GM12878 (cell line): ENCODE measurements around the gene CDC6.

Experiments used
- EGR1 ChIP-seq, 2 experiments: IDR thresholded peaks; 1 replicate in 1 of 2; 2 replicates in 1 of 2; pipeline ENCODE4 v1.6.1; 2011 to 2012; ENCODE audit warnings: low read depth in 2 of 2, low read length in 2 of 2, borderline replicate concordance in 1 of 2, mild to moderate bottlenecking in 1 of 2, moderate library complexity in 1 of 2
- YY1 ChIP-seq: IDR thresholded peaks from 2 replicates; pipeline ENCODE4 v1.6.1; 2011; ENCODE audit warnings: low read depth, mild to moderate bottlenecking, low read length
- TF ChIP-seq, protein P1 (sequence below): fragments of 450-650 bp; IDR thresholded peaks from 2 replicates; pipeline ENCODE4 v1.6.1; 2014; ENCODE audit warnings: mild to moderate bottlenecking
- TF ChIP-seq, protein P2 (sequence below): IDR thresholded peaks from 2 replicates; pipeline ENCODE4 v1.6.1; 2012; ENCODE audit warnings: improper control_type of control experiment, low read depth, low read length; ENCODE audit not compliant: insufficient replicate concordance

DNA sequence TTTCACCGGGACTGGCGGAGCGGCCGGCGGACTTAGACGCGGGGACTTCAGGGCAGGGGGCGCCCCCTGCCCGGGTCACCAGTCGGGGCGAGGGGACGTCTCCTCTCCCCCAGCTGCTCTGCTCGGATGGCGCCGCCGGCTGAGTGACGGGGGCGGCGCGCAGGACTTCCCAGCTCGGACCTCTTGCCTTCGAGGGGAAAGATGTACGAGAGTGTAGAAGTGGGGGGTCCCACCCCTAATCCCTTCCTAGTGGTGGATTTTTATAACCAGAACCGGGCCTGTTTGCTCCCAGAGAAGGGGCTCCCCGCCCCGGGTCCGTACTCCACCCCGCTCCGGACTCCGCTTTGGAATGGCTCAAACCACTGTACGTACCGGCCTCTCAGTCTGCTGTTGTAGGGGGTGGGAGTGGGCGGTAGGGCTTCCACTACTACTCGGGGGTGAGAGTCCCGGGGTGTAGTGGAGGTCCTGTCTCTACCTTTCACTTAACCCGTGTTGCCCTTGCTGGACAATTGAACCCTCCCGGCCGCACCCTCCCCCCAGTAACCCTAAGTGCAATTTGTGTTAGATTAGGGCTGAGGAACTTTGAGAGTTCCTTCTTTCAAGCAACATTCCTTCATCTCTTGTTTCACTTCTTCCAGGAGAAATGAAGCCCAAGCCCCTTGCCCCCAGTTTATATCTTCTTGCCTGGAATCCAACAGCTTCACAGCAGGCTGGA, 55.0 kb downstream of the CDC6 start:
- TF ChIP-seq YY1: no peak
- TF ChIP-seq EGR1 (IDR thresholded peaks at IDR 0.05; ENCODE audit: borderline replicate concordance in 1 of 2, low read depth in 2 of 2, low read length in 2 of 2): no peak
- TF ChIP-seq, protein P1, sequence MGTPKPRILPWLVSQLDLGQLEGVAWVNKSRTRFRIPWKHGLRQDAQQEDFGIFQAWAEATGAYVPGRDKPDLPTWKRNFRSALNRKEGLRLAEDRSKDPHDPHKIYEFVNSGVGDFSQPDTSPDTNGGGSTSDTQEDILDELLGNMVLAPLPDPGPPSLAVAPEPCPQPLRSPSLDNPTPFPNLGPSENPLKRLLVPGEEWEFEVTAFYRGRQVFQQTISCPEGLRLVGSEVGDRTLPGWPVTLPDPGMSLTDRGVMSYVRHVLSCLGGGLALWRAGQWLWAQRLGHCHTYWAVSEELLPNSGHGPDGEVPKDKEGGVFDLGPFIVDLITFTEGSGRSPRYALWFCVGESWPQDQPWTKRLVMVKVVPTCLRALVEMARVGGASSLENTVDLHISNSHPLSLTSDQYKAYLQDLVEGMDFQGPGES: no peak
- TF ChIP-seq, protein P2, sequence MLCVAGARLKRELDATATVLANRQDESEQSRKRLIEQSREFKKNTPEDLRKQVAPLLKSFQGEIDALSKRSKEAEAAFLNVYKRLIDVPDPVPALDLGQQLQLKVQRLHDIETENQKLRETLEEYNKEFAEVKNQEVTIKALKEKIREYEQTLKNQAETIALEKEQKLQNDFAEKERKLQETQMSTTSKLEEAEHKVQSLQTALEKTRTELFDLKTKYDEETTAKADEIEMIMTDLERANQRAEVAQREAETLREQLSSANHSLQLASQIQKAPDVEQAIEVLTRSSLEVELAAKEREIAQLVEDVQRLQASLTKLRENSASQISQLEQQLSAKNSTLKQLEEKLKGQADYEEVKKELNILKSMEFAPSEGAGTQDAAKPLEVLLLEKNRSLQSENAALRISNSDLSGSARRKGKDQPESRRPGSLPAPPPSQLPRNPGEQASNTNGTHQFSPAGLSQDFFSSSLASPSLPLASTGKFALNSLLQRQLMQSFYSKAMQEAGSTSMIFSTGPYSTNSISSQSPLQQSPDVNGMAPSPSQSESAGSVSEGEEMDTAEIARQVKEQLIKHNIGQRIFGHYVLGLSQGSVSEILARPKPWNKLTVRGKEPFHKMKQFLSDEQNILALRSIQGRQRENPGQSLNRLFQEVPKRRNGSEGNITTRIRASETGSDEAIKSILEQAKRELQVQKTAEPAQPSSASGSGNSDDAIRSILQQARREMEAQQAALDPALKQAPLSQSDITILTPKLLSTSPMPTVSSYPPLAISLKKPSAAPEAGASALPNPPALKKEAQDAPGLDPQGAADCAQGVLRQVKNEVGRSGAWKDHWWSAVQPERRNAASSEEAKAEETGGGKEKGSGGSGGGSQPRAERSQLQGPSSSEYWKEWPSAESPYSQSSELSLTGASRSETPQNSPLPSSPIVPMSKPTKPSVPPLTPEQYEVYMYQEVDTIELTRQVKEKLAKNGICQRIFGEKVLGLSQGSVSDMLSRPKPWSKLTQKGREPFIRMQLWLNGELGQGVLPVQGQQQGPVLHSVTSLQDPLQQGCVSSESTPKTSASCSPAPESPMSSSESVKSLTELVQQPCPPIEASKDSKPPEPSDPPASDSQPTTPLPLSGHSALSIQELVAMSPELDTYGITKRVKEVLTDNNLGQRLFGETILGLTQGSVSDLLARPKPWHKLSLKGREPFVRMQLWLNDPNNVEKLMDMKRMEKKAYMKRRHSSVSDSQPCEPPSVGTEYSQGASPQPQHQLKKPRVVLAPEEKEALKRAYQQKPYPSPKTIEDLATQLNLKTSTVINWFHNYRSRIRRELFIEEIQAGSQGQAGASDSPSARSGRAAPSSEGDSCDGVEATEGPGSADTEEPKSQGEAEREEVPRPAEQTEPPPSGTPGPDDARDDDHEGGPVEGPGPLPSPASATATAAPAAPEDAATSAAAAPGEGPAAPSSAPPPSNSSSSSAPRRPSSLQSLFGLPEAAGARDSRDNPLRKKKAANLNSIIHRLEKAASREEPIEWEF: no peak
